ENCODE measurements around the gene AMPD3.

AMPD3 gene

GRCh38 chr11:10537600-10537999 lies 82.5 kb downstream of the AMPD3 start:
- Histone ChIP-seq H3K4ac (ENCODE audit: low read depth, low read length) (no peak overlapping the region), H4K5ac (ENCODE audit: low read length) (no peak overlapping the region), H3K4me3 (ENCODE audit: low read length) (no peak overlapping the region), H3K4me2 (ENCODE audit: low read length) (no peak overlapping the region), H3K9ac (ENCODE audit: low read length) (no peak overlapping the region), H2BK120ac (ENCODE audit: low read depth, low read length) (no peak overlapping the region), H3K79me1 (ENCODE audit: low read length) (peaks cover 1% of the 10 kb centered on the region), H2AK5ac (ENCODE audit: low read length) (no peak overlapping the region), H3K18ac (ENCODE audit: low read length) (no peak overlapping the region), H3K27ac (ENCODE audit: low read depth, low read length) (no peak overlapping the region), H3K4me1 (ENCODE audit: control insufficient read depth, low read depth, low read length) (no peaks in the 10 kb centered on the region), H3K23ac (ENCODE audit: low read length) (no peak overlapping the region), H4K8ac (ENCODE audit: low read depth, low read length) (no peak overlapping the region), H3K27me3 (ENCODE audit: insufficient read depth, low read length, poor library complexity) (no peaks in the 10 kb centered on the region), H2BK5ac (ENCODE audit: low read length) (no peak overlapping the region), H3K36me3 (ENCODE audit: control insufficient read depth, insufficient read depth, low read length) (no peaks in the 10 kb centered on the region), H3K56ac (ENCODE audit: low read length) (no peak overlapping the region), H2BK15ac (replicated peaks; ENCODE audit: low read depth) (no peak overlapping the region), H3K79me2 (ENCODE audit: control insufficient read depth, insufficient read depth, low read length) (no peaks in the 10 kb centered on the region)
- no peak for DNase-seq

GRCh38 chr11:10538924-10539323 lies 83.9 kb downstream of the AMPD3 start:
- no peak overlapping the region for H3K9ac ChIP-seq (ENCODE audit: low read length)
- no peak overlapping the region for H3K18ac ChIP-seq (ENCODE audit: low read length)
- no peak for DNase-seq
- H3K27ac ChIP-seq (ENCODE audit: low read depth, low read length), result no peak overlapping the region
- H3K4ac ChIP-seq (ENCODE audit: low read depth, low read length), result no peak overlapping the region
- peaks cover 1% of the 10 kb centered on the region for H3K79me1 ChIP-seq (ENCODE audit: low read length)
- no peak overlapping the region for H3K4me2 ChIP-seq (ENCODE audit: low read length)
- no peak overlapping the region for H4K8ac ChIP-seq (ENCODE audit: low read depth, low read length)
- H2BK15ac ChIP-seq (replicated peaks; ENCODE audit: low read depth), result no peak overlapping the region
- H3K4me3 ChIP-seq (ENCODE audit: low read length), result no peak overlapping the region
- no peak overlapping the region for H4K5ac ChIP-seq (ENCODE audit: low read length)
- H2BK120ac ChIP-seq (ENCODE audit: low read depth, low read length), result no peak overlapping the region
- no peaks in the 10 kb centered on the region for H3K36me3 ChIP-seq (ENCODE audit: control insufficient read depth, insufficient read depth, low read length)
- H2AK5ac ChIP-seq (ENCODE audit: low read length), result no peak overlapping the region
- 100% methylated on average over 1 of the region's 1 CpG for WGBS (ENCODE audit: extremely low coverage, insufficient coverage, low lambda C conversion rate)
- no peaks in the 10 kb centered on the region for H3K79me2 ChIP-seq (ENCODE audit: control insufficient read depth, insufficient read depth, low read length)
- no peaks in the 10 kb centered on the region for H3K27me3 ChIP-seq (ENCODE audit: insufficient read depth, low read length, poor library complexity)
- H3K56ac ChIP-seq (ENCODE audit: low read length), result no peak overlapping the region
- no peak overlapping the region for H2BK5ac ChIP-seq (ENCODE audit: low read length)
- H3K23ac ChIP-seq (ENCODE audit: low read length), result no peak overlapping the region
- no peaks in the 10 kb centered on the region for H3K4me1 ChIP-seq (ENCODE audit: control insufficient read depth, low read depth, low read length)

GRCh38 chr11:10539339-10539738 lies 84.3 kb downstream of the AMPD3 start:
- Histone ChIP-seq H3K27me3 (ENCODE audit: insufficient read depth, low read length, poor library complexity) (no peaks in the 10 kb centered on the region), H3K79me1 (ENCODE audit: low read length) (peaks cover 1% of the 10 kb centered on the region), H3K79me2 (ENCODE audit: control insufficient read depth, insufficient read depth, low read length) (no peaks in the 10 kb centered on the region), H4K5ac (ENCODE audit: low read length) (no peak overlapping the region), H3K4ac (ENCODE audit: low read depth, low read length) (no peak overlapping the region), H2AK5ac (ENCODE audit: low read length) (no peak overlapping the region), H3K4me3 (ENCODE audit: low read length) (no peak overlapping the region), H3K4me2 (ENCODE audit: low read length) (no peak overlapping the region), H2BK15ac (replicated peaks; ENCODE audit: low read depth) (no peak overlapping the region), H3K56ac (ENCODE audit: low read length) (no peak overlapping the region), H3K18ac (ENCODE audit: low read length) (no peak overlapping the region), H2BK120ac (ENCODE audit: low read depth, low read length) (no peak overlapping the region), H3K36me3 (ENCODE audit: control insufficient read depth, insufficient read depth, low read length) (no peaks in the 10 kb centered on the region), H3K4me1 (ENCODE audit: control insufficient read depth, low read depth, low read length) (no peaks in the 10 kb centered on the region), H3K9ac (ENCODE audit: low read length) (no peak overlapping the region), H2BK5ac (ENCODE audit: low read length) (no peak overlapping the region), H3K23ac (ENCODE audit: low read length) (no peak overlapping the region), H4K8ac (ENCODE audit: low read depth, low read length) (no peak overlapping the region), H3K27ac (ENCODE audit: low read depth, low read length) (no peak overlapping the region)
- no peak for DNase-seq

- peak; percentile 47 for DNase-seq
- no CpG with 5 or more reads among the region's 25 CpGs for WGBS (ENCODE audit: extremely low coverage, insufficient coverage, low lambda C conversion rate)
Observed at GRCh38 chr11:10540546-10540914, 85.5 kb downstream of the AMPD3 start.

GRCh38 chr11:10540915-10541560 lies 86.0 kb downstream of the AMPD3 start, which contains the start of gene RNF141:
Gene RNF141 (minus strand): TSS chr11:10541187. CDS start chr11:10534158, 7,029 bp downstream.
- Histone ChIP-seq H3K79me1 (ENCODE audit: low read length) (peaks cover 1% of the 10 kb centered on the region), H3K4me2 (ENCODE audit: low read length) (peak within 1 kb of the TSS; percentile 83), H3K79me2 (ENCODE audit: control insufficient read depth, insufficient read depth, low read length) (no peaks in the 10 kb centered on the region), H3K27me3 (ENCODE audit: insufficient read depth, low read length, poor library complexity) (no peaks in the 10 kb centered on the region), H2BK120ac (ENCODE audit: low read depth, low read length) (no peak within 1 kb of the TSS), H4K8ac (ENCODE audit: low read depth, low read length) (no peak within 1 kb of the TSS), H2BK15ac (replicated peaks; ENCODE audit: low read depth) (no peak within 1 kb of the TSS), H4K5ac (ENCODE audit: low read length) (no peak within 1 kb of the TSS), H3K4me3 (ENCODE audit: low read length) (peak within 1 kb of the TSS; percentile 74), H3K36me3 (ENCODE audit: control insufficient read depth, insufficient read depth, low read length) (no peaks in the 10 kb centered on the region), H3K27ac (ENCODE audit: low read depth, low read length) (peak within 1 kb of the TSS; percentile 60), H2BK5ac (ENCODE audit: low read length) (no peak within 1 kb of the TSS), H3K23ac (ENCODE audit: low read length) (no peak within 1 kb of the TSS), H3K18ac (ENCODE audit: low read length) (peak within 1 kb of the TSS; percentile 72), H3K56ac (ENCODE audit: low read length) (peak within 1 kb of the TSS; percentile 90), H3K4ac (ENCODE audit: low read depth, low read length) (no peak within 1 kb of the TSS), H2AK5ac (ENCODE audit: low read length) (no peak within 1 kb of the TSS), H3K4me1 (ENCODE audit: control insufficient read depth, low read depth, low read length) (no peaks in the 10 kb centered on the region), H3K9ac (ENCODE audit: low read length) (peak within 1 kb of the TSS; percentile 86)
- WGBS (ENCODE audit: extremely low coverage, insufficient coverage, low lambda C conversion rate), result no CpG with 5 or more reads among the region's 54 CpGs
- DNase-seq, result peak; percentile 97

More at GRCh38 chr11:10540546-10540914, 85.5 kb downstream of the AMPD3 start:
- H2AK5ac ChIP-seq (ENCODE audit: low read length), result no peak overlapping the region
- H4K8ac ChIP-seq (ENCODE audit: low read depth, low read length), result no peak overlapping the region
- H3K4ac ChIP-seq (ENCODE audit: low read depth, low read length), result no peak overlapping the region
- no peak overlapping the region for H4K5ac ChIP-seq (ENCODE audit: low read length)
- H3K56ac ChIP-seq (ENCODE audit: low read length), result peak overlapping the region; percentile 90
- H3K4me3 ChIP-seq (ENCODE audit: low read length), result peak overlapping the region; percentile 74
- no peak overlapping the region for H2BK15ac ChIP-seq (replicated peaks; ENCODE audit: low read depth)
- no peak overlapping the region for H2BK120ac ChIP-seq (ENCODE audit: low read depth, low read length)
- H3K4me2 ChIP-seq (ENCODE audit: low read length), result peak overlapping the region; percentile 83
- no peaks in the 10 kb centered on the region for H3K27me3 ChIP-seq (ENCODE audit: insufficient read depth, low read length, poor library complexity)
- H3K9ac ChIP-seq (ENCODE audit: low read length), result peak overlapping the region; percentile 86
- H3K23ac ChIP-seq (ENCODE audit: low read length), result no peak overlapping the region
- H3K4me1 ChIP-seq (ENCODE audit: control insufficient read depth, low read depth, low read length), result no peaks in the 10 kb centered on the region
- H3K79me1 ChIP-seq (ENCODE audit: low read length), result peaks cover 1% of the 10 kb centered on the region
- H3K36me3 ChIP-seq (ENCODE audit: control insufficient read depth, insufficient read depth, low read length), result no peaks in the 10 kb centered on the region
- H2BK5ac ChIP-seq (ENCODE audit: low read length), result no peak overlapping the region
- no peaks in the 10 kb centered on the region for H3K79me2 ChIP-seq (ENCODE audit: control insufficient read depth, insufficient read depth, low read length)
- H3K27ac ChIP-seq (ENCODE audit: low read depth, low read length), result peak overlapping the region; percentile 60
- H3K18ac ChIP-seq (ENCODE audit: low read length), result peak overlapping the region; percentile 72

GRCh38 chr11:10541561-10541930 lies 86.5 kb downstream of the AMPD3 start:
- Histone ChIP-seq H2AK5ac (ENCODE audit: low read length) (no peak overlapping the region), H2BK120ac (ENCODE audit: low read depth, low read length) (no peak overlapping the region), H3K27ac (ENCODE audit: low read depth, low read length) (no peak overlapping the region), H3K36me3 (ENCODE audit: control insufficient read depth, insufficient read depth, low read length) (no peaks in the 10 kb centered on the region), H3K4me3 (ENCODE audit: low read length) (no peak overlapping the region), H3K27me3 (ENCODE audit: insufficient read depth, low read length, poor library complexity) (no peaks in the 10 kb centered on the region), H3K4me1 (ENCODE audit: control insufficient read depth, low read depth, low read length) (no peaks in the 10 kb centered on the region), H3K79me2 (ENCODE audit: control insufficient read depth, insufficient read depth, low read length) (no peaks in the 10 kb centered on the region), H4K8ac (ENCODE audit: low read depth, low read length) (no peak overlapping the region), H3K4ac (ENCODE audit: low read depth, low read length) (no peak overlapping the region), H3K79me1 (ENCODE audit: low read length) (peaks cover 1% of the 10 kb centered on the region), H3K56ac (ENCODE audit: low read length) (peak overlapping the region; percentile 54), H3K18ac (ENCODE audit: low read length) (no peak overlapping the region), H2BK5ac (ENCODE audit: low read length) (no peak overlapping the region), H2BK15ac (replicated peaks; ENCODE audit: low read depth) (no peak overlapping the region), H4K5ac (ENCODE audit: low read length) (no peak overlapping the region), H3K23ac (ENCODE audit: low read length) (no peak overlapping the region), H3K4me2 (ENCODE audit: low read length) (peak overlapping the region; percentile 52), H3K9ac (ENCODE audit: low read length) (no peak overlapping the region)
- no CpG with 5 or more reads among the region's 5 CpGs for WGBS (ENCODE audit: extremely low coverage, insufficient coverage, low lambda C conversion rate)
- DNase-seq, result no peak
